T follicular helper cell (primary cell): ENCODE measurements around the gene CHN2.

Experiments
- DNase-seq: peaks from one replicate; pipeline ENCODE4 v3.0.0-alpha.2; 2020; ENCODE audit warnings: low read depth
- total RNA-seq, 2 experiments: gene quantifications; one replicate each; lab custom pipeline; 2026; lab: John Stamatoyannopoulos, UW

Gene CHN2
- total RNA-seq = 0.52 to 9.5 reads per million in 2 experiments

GRCh38 chr7:29194594-29195427 is at the start of gene CHN2:
CHN2 (plus strand) TSS chr7:29194775.
- DNase-seq = peak; percentile 15

GRCh38 chr7:29145553-29146056 is 49.0 kb upstream of the CHN2 start:
- DNase-seq = no peak

- DNase-seq = no peak
Observed at GRCh38 chr7:29146057-29146706, 48.4 kb upstream of the CHN2 start, which contains the start of gene CPVL. CPVL (minus strand) TSS chr7:29146537; CDS start chr7:29121061, 25,476 bp downstream.

GRCh38 chr7:29146888-29147609 is 47.5 kb upstream of the CHN2 start:
- no peak for DNase-seq

- no peak for DNase-seq
Observed at GRCh38 chr7:29147821-29148220, 46.8 kb upstream of the CHN2 start.

- DNase-seq = no peak
Observed at GRCh38 chr7:29149036-29149435, 45.5 kb upstream of the CHN2 start.

- no peak for DNase-seq
Observed at GRCh38 chr7:29150856-29151255, 43.7 kb upstream of the CHN2 start.

- no peak for DNase-seq
Observed at GRCh38 chr7:29154076-29154475, 40.5 kb upstream of the CHN2 start.

GRCh38 chr7:29156907-29157452 is 37.6 kb upstream of the CHN2 start:
- DNase-seq = no peak

- DNase-seq = no peak
Observed at GRCh38 chr7:29158795-29159423, 35.7 kb upstream of the CHN2 start.

- no peak for DNase-seq
Observed at GRCh38 chr7:29160080-29160479, 34.5 kb upstream of the CHN2 start.

- no peak for DNase-seq
Observed at GRCh38 chr7:29161231-29161630, 33.3 kb upstream of the CHN2 start.

GRCh38 chr7:29162577-29162976 is 32.0 kb upstream of the CHN2 start:
- no peak for DNase-seq

GRCh38 chr7:29163854-29164253 is 30.7 kb upstream of the CHN2 start:
- no peak for DNase-seq

GRCh38 chr7:29167721-29168120 is 26.9 kb upstream of the CHN2 start:
- no peak for DNase-seq

- no peak for DNase-seq
Observed at GRCh38 chr7:29170781-29171180, 23.8 kb upstream of the CHN2 start.

GRCh38 chr7:29173458-29173857 is 21.1 kb upstream of the CHN2 start:
- no peak for DNase-seq

GRCh38 chr7:29177963-29178600 is 16.5 kb upstream of the CHN2 start:
- no peak for DNase-seq

GRCh38 chr7:29179115-29179514 is 15.5 kb upstream of the CHN2 start:
- no peak for DNase-seq

GRCh38 chr7:29184599-29184998 is 10.0 kb upstream of the CHN2 start:
- DNase-seq = no peak

- DNase-seq = no peak
Observed at GRCh38 chr7:29185613-29186012, 9.0 kb upstream of the CHN2 start.
